Testis (tissue), 2 donors: Measurements from ENCODE around the gene SDK2.

Experiments
- CTCF ChIP-seq, 3 experiments: fragments of 450-650 bp in 2 of 3; fragments of 200-600 bp in 1 of 3; sonication (generic) in 1 of 3; IDR thresholded peaks; one replicate each; pipeline ENCODE4 v1.5.1; 2016 to 2019; ENCODE audit warnings: antibody characterized with exemption in 3 of 3, mild to moderate bottlenecking in 2 of 3, moderate library complexity in 1 of 3
- POLR2A ChIP-seq: fragments of 450-650 bp; IDR thresholded peaks from one replicate; pipeline ENCODE4 v1.6.1; 2017; ENCODE audit warnings: antibody characterized with exemption, mild to moderate bottlenecking, moderate library complexity

GRCh38 chr17:73301369-73301768 lies 342.9 kb downstream of the SDK2 start:
- TF ChIP-seq CTCF (IDR thresholded peaks at IDR 0.05) = no peak
- no peak for TF ChIP-seq POLR2A
